HG03442 (cell line): ENCODE measurements around the gene PAM16.

Experiments
- ATAC-seq: cut with Tn5 transposase; IDR thresholded peaks from one replicate; pipeline ENCODE4 v1.9.1; 2021; ENCODE audit warnings: mild to moderate bottlenecking, moderate library complexity; ENCODE audit not compliant: unreplicated experiment

Gene PAM16

DNA sequence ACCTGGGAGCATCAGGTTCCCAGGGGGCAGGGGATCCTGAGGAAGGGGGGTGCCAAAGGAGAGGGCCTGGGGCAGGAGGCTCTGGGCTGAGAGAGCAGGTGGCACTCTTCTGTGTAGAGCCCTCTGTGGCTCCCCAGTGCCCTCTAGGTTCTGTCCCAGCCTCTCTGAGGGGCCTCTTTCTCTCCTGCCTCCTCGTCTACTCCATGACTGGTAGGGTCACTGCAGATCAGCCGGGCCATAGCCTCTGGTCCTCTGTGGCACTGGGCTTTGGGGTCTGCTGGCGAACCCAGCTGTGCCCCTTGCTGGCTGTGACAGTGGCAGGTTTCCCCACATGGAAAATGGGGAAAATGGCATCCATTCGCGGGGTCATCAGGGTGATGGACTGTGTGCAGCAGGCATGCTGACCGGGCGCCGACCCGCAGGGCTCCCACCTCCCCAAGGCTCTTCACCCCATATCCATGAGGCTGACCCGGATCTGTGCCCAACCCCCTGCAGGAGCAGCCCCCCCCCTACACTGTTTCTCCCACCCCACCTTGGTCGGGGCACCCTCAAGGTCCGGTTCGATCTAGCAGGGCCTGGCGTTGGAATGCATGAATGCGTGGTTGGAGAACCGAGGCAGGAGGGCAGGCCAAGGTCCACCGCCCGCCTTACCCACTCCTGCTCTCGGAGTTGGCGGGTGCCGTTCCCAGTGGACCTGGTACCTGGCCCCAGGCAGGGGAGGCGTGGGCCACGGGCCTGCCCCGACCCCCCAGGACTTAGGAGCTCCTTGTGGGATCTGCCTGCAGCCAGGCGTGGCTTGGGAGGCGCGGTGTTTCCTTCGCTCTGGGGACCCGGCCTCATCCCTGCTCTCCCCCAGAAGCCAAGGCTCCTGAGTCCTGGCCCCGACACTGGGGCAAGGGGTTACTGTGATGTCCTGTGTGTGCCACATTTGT lies 28.7 kb downstream of the PAM16 start:
- ATAC-seq, result no peak

DNA sequence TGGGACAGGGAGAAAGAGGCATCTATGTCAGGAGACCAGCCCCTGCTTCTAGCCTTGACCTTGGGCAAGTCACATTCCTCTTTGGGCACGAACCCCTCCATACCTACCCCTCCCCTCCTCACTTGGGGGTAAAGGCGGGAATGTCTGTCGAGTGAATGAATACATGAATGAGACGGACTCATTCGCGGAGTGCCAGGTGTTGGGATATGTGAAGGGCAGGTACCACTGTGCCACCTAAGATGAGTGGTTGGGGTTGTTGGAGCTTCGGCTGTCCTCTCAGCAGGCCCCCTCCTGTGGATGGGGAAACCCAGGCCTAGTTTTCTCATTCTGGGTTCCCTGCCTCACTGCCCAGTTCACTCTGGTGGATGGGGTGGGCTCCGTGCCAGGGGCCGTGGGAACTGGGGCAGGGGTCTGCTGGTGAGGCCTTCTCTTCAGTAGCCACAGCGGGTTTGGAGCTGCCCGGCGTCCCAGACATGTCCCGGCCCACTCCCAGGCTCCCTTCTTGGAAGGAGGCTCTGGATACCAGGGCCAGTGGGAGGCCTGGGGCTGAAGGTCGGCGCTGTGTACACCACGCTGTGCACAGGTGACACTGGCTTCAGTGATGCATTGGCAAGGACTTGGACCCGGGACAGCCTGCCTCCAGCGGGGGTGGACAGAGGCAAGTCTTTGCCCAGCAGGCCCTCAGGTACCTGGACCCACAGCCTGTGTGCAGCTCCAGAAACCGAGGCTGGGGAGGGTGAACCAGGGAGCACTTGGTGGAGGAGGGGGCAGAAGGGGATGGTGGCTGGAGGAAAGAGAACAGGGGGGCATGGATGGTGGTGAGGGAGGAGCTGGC lies 29.6 kb downstream of the PAM16 start:
- ATAC-seq, result no peak

DNA sequence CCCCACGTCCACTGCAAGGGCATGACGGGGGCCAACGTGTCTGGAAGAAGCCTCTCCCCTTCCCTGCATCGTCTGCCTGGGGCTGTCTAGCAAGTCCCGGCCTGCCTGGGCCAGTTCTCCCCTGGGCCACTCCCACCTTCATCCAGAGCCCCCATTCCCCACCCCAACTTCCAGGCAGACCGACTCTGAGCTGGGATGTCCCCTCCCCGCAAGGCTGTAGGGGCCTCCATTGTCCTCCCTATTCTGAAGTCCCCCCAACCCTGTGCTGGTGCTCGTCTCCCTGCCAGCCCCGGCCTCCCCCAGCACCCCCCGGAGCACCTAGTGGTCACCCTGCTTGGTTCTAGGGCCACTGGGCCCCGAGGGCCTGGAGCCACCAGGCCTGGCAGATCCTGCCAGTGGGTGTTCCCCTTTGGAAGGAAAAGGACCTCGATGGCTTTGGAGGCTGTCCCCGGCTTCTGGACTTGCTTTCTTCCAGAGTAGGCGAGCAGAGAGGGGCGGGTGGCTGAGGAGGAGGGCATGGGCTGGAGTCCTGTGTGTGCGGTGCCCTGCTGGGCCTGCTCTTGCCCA lies 30.5 kb downstream of the PAM16 start:
- no peak for ATAC-seq

GRCh38 chr16:4319454-4320421 lies 31.4 kb downstream of the PAM16 start:
- no peak for ATAC-seq

GRCh38 chr16:4318967-4319366 lies 32.2 kb downstream of the PAM16 start:
- no peak for ATAC-seq

DNA sequence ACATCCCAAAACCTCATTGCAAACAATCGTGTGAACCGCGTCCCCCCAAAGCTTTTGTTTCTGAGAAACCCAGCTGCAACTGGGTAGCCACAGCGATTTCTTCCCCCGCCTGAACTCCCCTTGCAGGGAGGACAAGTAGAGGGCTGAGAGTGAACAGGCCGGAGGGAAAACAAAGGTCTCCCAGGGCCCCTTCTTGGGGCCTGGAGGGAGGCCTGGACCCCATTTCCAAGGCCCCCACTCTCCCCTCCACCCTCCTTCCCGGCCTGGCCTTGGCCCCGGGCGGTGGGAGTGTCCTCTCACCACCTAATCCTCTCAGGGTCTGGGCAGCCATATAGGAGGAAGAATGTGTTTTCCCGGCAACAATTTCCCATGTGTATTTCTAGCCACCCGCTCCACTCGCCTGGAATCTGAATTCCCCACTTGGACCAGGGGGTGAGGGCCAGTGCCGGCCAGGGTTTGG lies 32.6 kb downstream of the PAM16 start:
- no peak for ATAC-seq

GRCh38 chr16:4317532-4318450 lies 33.3 kb downstream of the PAM16 start:
- no peak for ATAC-seq

DNA sequence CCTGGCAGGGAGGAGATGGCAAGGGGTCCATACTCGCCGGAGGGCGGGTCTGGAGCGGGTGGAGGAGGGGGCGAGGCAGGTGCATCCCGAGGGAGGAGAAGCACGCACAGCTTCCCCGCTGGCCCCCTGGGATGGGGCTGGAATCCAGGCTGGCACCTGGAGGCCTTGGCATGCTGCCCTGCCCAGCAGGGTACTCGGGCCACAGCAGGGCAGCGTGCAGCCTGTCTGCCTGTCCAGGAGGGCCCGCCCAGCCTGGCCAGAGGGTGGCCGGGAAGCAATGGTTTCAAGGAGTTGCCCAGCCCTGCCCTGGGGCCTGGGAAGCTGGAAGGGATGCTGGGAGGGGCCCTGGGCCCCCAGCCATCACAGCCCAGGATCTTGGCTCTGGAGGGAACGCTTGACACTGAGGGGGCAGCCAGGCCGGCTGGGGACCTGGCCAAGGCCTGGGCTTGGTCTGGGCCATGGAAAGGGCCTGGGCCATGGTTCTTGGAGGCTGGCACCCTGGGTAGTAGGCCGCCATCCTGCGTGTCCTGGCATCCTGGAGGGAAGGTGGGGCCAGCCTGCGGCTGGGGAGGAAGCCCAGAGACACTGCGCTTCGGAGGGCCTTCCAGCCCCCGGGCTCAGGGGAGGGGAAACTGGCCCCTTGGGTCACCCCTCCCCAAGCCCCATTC lies 34.1 kb downstream of the PAM16 start:
- no peak for ATAC-seq

GRCh38 chr16:4316108-4316863 lies 34.8 kb downstream of the PAM16 start:
- ATAC-seq, result no peak

GRCh38 chr16:4315186-4316107 lies 35.7 kb downstream of the PAM16 start, which contains the start of gene GLIS2:
GLIS2 (plus strand) TSS chr16:4316067; CDS start chr16:4332281, 16,214 bp downstream.
- no peak for ATAC-seq

- no peak for ATAC-seq
Observed at GRCh38 chr16:4314532-4315185, 36.5 kb downstream of the PAM16 start.

DNA sequence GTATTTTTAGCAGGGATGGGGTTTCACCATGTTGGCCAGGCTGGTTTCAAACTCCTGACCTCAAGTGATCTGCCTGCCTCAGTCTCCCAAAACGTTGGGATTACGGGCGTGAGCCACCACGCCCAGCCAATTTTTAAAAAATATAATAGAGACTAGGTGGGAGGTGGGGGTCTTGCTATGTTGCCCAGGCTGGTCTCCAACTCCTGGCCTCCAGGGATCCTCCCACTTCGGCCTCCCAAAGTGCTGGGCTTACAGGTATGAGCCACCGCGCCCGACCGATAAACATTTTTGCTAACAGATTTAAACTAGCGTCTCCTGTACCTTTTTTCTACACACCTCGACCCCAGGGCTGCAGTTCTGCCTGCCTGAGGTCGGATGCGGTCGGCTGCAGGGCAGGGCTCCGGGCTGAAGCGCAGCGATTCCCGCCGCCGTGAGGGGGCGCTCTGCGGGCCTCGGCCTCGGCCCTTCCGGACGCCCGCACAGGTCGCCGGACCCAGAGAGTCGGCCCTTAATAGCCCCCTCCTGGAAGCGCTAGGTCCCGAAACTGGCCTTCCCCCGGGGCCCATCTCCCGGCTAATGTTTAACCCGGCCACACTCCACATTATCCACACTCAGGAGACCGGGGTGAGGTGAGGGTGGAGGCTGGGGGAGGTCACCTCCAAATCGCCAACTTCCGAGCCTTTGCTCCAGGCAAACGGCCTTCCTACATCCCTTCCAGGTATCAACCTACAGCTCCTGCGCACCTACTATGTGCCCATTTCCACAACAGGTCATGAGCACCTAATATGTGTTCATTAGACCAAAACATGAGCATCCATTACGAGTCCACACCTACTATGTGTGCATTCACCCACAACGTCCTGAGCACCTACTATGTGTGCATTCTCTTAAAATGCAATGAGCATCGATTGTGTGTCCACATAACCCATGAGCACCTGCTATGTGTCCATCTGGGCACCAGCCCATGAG lies 37.3 kb downstream of the PAM16 start:
- no peak for ATAC-seq

DNA sequence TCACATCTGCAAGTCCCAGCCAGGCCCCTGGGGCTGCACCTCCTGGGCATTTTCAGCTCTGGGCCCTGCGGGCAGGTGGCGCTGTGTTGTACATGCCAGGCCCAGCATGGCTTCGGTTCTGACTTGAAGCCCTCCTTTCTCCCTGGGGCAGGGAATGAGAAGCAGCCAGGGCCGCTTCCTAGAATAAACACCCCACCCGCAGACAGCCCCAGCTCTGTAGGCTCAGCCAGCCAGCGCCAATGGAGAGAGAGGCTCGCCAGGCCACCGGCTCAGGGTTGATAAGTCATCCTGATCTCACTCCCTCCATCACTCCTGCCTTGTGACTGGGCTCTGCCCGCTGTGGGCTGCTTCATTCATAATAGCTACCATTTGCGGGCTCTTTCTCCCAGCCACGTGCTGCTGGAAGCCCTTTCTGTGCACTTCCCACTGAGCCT lies 41.3 kb downstream of the PAM16 start:
- ATAC-seq, result no peak

- no peak for ATAC-seq
Observed at GRCh38 chr16:4309102-4309832, 41.9 kb downstream of the PAM16 start.
